ENCODE results near the gene FOXP1.

The FOXP1 gene

GRCh38 chr3:71183549-71183948 is 400.0 kb downstream of the FOXP1 start:
- no peak overlapping the region for H3K27ac Mint-ChIP-seq
- H3K4me1 Mint-ChIP-seq (ENCODE audit: low read depth) = no peaks in the 10 kb centered on the region
- no peaks in the 10 kb centered on the region for H3K27me3 Mint-ChIP-seq (ENCODE audit: low read depth)
- H3K9me3 Mint-ChIP-seq = no peaks in the 10 kb centered on the region
- no peaks in the 10 kb centered on the region for H3K36me3 Mint-ChIP-seq (ENCODE audit: low read depth)
- no peak overlapping the region for H3K4me3 Mint-ChIP-seq

- no peaks in the 10 kb centered on the region for H3K27me3 Mint-ChIP-seq (ENCODE audit: low read depth)
- no peaks in the 10 kb centered on the region for H3K36me3 Mint-ChIP-seq (ENCODE audit: low read depth)
- no peaks in the 10 kb centered on the region for H3K4me1 Mint-ChIP-seq (ENCODE audit: low read depth)
- H3K9me3 Mint-ChIP-seq = no peaks in the 10 kb centered on the region
- no peak overlapping the region for H3K4me3 Mint-ChIP-seq
- H3K27ac Mint-ChIP-seq = no peak overlapping the region
Observed at GRCh38 chr3:71180524-71180923, 403.0 kb downstream of the FOXP1 start.

- no peak overlapping the region for H3K4me3 Mint-ChIP-seq
- H3K4me1 Mint-ChIP-seq (ENCODE audit: low read depth) = no peaks in the 10 kb centered on the region
- H3K27ac Mint-ChIP-seq = no peak overlapping the region
- no peaks in the 10 kb centered on the region for H3K36me3 Mint-ChIP-seq (ENCODE audit: low read depth)
- H3K9me3 Mint-ChIP-seq = no peaks in the 10 kb centered on the region
- H3K27me3 Mint-ChIP-seq (ENCODE audit: low read depth) = peaks cover 3% of the 10 kb centered on the region
Observed at GRCh38 chr3:71177375-71177774, 406.2 kb downstream of the FOXP1 start.

- no peaks in the 10 kb centered on the region for H3K36me3 Mint-ChIP-seq (ENCODE audit: low read depth)
- H3K9me3 Mint-ChIP-seq = no peaks in the 10 kb centered on the region
- H3K4me3 Mint-ChIP-seq = no peak overlapping the region
- no peaks in the 10 kb centered on the region for H3K4me1 Mint-ChIP-seq (ENCODE audit: low read depth)
- H3K27ac Mint-ChIP-seq = no peak overlapping the region
- H3K27me3 Mint-ChIP-seq (ENCODE audit: low read depth) = peaks cover 3% of the 10 kb centered on the region
Observed at GRCh38 chr3:71176366-71176765, 407.2 kb downstream of the FOXP1 start.

GRCh38 chr3:71175691-71176365 is 407.7 kb downstream of the FOXP1 start:
- Mint-ChIP-seq H3K27ac (no peak overlapping the region), H3K36me3 (ENCODE audit: low read depth) (no peaks in the 10 kb centered on the region), H3K4me1 (ENCODE audit: low read depth) (no peaks in the 10 kb centered on the region), H3K27me3 (ENCODE audit: low read depth) (peaks cover 3% of the 10 kb centered on the region), H3K4me3 (no peak overlapping the region), H3K9me3 (no peaks in the 10 kb centered on the region)

- H3K27me3 Mint-ChIP-seq (ENCODE audit: low read depth) = peaks cover 3% of the 10 kb centered on the region
- no peak overlapping the region for H3K4me3 Mint-ChIP-seq
- H3K36me3 Mint-ChIP-seq (ENCODE audit: low read depth) = no peaks in the 10 kb centered on the region
- H3K9me3 Mint-ChIP-seq = no peaks in the 10 kb centered on the region
- H3K4me1 Mint-ChIP-seq (ENCODE audit: low read depth) = no peaks in the 10 kb centered on the region
- no peak overlapping the region for H3K27ac Mint-ChIP-seq
Observed at GRCh38 chr3:71172951-71173350, 410.6 kb downstream of the FOXP1 start.

GRCh38 chr3:71172189-71172588 is 411.3 kb downstream of the FOXP1 start:
- Mint-ChIP-seq H3K4me1 (ENCODE audit: low read depth) (no peaks in the 10 kb centered on the region), H3K27me3 (ENCODE audit: low read depth) (peaks cover 3% of the 10 kb centered on the region), H3K36me3 (ENCODE audit: low read depth) (no peaks in the 10 kb centered on the region), H3K27ac (no peak overlapping the region), H3K9me3 (no peaks in the 10 kb centered on the region), H3K4me3 (no peak overlapping the region)

- Mint-ChIP-seq H3K4me3 (no peak overlapping the region), H3K27ac (no peak overlapping the region), H3K4me1 (ENCODE audit: low read depth) (no peaks in the 10 kb centered on the region), H3K36me3 (ENCODE audit: low read depth) (no peaks in the 10 kb centered on the region), H3K9me3 (no peaks in the 10 kb centered on the region), H3K27me3 (ENCODE audit: low read depth) (peaks cover 3% of the 10 kb centered on the region)
Observed at GRCh38 chr3:71171247-71171646, 412.3 kb downstream of the FOXP1 start.

GRCh38 chr3:71168880-71169411 is 414.6 kb downstream of the FOXP1 start:
- no peak overlapping the region for H3K4me3 Mint-ChIP-seq
- H3K9me3 Mint-ChIP-seq = peaks cover 3% of the 10 kb centered on the region
- peaks cover 3% of the 10 kb centered on the region for H3K27me3 Mint-ChIP-seq (ENCODE audit: low read depth)
- no peaks in the 10 kb centered on the region for H3K4me1 Mint-ChIP-seq (ENCODE audit: low read depth)
- no peak overlapping the region for H3K27ac Mint-ChIP-seq
- no peaks in the 10 kb centered on the region for H3K36me3 Mint-ChIP-seq (ENCODE audit: low read depth)

- Mint-ChIP-seq H3K36me3 (ENCODE audit: low read depth) (no peaks in the 10 kb centered on the region), H3K27ac (no peak overlapping the region), H3K4me1 (ENCODE audit: low read depth) (no peaks in the 10 kb centered on the region), H3K9me3 (peaks cover 3% of the 10 kb centered on the region), H3K4me3 (no peak overlapping the region), H3K27me3 (ENCODE audit: low read depth) (peaks cover 9% of the 10 kb centered on the region)
Observed at GRCh38 chr3:71168121-71168721, 415.3 kb downstream of the FOXP1 start.

- H3K27me3 Mint-ChIP-seq (ENCODE audit: low read depth) = peaks cover 6% of the 10 kb centered on the region
Observed at GRCh38 chr3:71166339-71167240, 416.9 kb downstream of the FOXP1 start.

GRCh38 chr3:71164881-71165280 is 418.6 kb downstream of the FOXP1 start:
- Mint-ChIP-seq H3K36me3 (ENCODE audit: low read depth) (peaks cover 4% of the 10 kb centered on the region), H3K4me1 (ENCODE audit: low read depth) (peaks cover 7% of the 10 kb centered on the region), H3K9me3 (peaks cover 15% of the 10 kb centered on the region), H3K27ac (no peak overlapping the region), H3K27me3 (ENCODE audit: low read depth) (peaks cover 10% of the 10 kb centered on the region), H3K4me3 (no peak overlapping the region)

More at GRCh38 chr3:71166339-71167240, 416.9 kb downstream of the FOXP1 start:
- no peak overlapping the region for H3K27ac Mint-ChIP-seq
- peaks cover 3% of the 10 kb centered on the region for H3K9me3 Mint-ChIP-seq
- H3K36me3 Mint-ChIP-seq (ENCODE audit: low read depth) = no peaks in the 10 kb centered on the region
- H3K4me3 Mint-ChIP-seq = no peak overlapping the region
- H3K4me1 Mint-ChIP-seq (ENCODE audit: low read depth) = peaks cover 3% of the 10 kb centered on the region

GRCh38 chr3:71163198-71163918 is 420.2 kb downstream of the FOXP1 start:
- Mint-ChIP-seq H3K27ac (no peak overlapping the region), H3K9me3 (peaks cover 20% of the 10 kb centered on the region), H3K4me1 (ENCODE audit: low read depth) (peaks cover 7% of the 10 kb centered on the region), H3K27me3 (ENCODE audit: low read depth) (peaks cover 10% of the 10 kb centered on the region), H3K36me3 (ENCODE audit: low read depth) (peaks cover 4% of the 10 kb centered on the region), H3K4me3 (no peak overlapping the region)

GRCh38 chr3:71162221-71162620 is 421.3 kb downstream of the FOXP1 start:
- Mint-ChIP-seq H3K27ac (no peak overlapping the region), H3K9me3 (peaks cover 20% of the 10 kb centered on the region), H3K4me1 (ENCODE audit: low read depth) (peaks cover 7% of the 10 kb centered on the region), H3K36me3 (ENCODE audit: low read depth) (peaks cover 4% of the 10 kb centered on the region), H3K27me3 (ENCODE audit: low read depth) (peaks cover 11% of the 10 kb centered on the region), H3K4me3 (no peak overlapping the region)
